HEK293 (cell line): ENCODE measurements around the gene PTPN4.

Experiments used
- CTCF ChIP-seq: fragments of 450-650 bp; formaldehyde crosslinking; IDR thresholded peaks from 2 replicates; pipeline ENCODE4 v1.5.1; 2016; ENCODE audit warnings: missing biosample characterization, missing genetic modification characterization
- ELK4 ChIP-seq: IDR thresholded peaks from 2 replicates; pipeline ENCODE4 v1.6.1; 2011; ENCODE audit warnings: mild to moderate bottlenecking, low read depth, low read length, borderline replicate concordance
- ZNF324 ChIP-seq: fragments of 450-650 bp; formaldehyde crosslinking; IDR thresholded peaks from 2 replicates; pipeline ENCODE4 v1.5.1; 2016; ENCODE audit warnings: missing biosample characterization, missing genetic modification characterization
- ZNF580 ChIP-seq: fragments of 450-650 bp; formaldehyde crosslinking; IDR thresholded peaks from 2 replicates; pipeline ENCODE4 v1.5.1; 2016; ENCODE audit warnings: missing biosample characterization, missing genetic modification characterization

GRCh38 chr2:119765433-119766002 lies 5.8 kb downstream of the PTPN4 start:
- TF ChIP-seq ELK4, result no peak
- no peak for TF ChIP-seq CTCF (tag by site-specific recombination)
- no peak for TF ChIP-seq ZNF580 (tag by site-specific recombination)
- no peak for TF ChIP-seq ZNF324 (tag by site-specific recombination)
